ENCODE results near the gene PRLR.

The PRLR gene

DNA sequence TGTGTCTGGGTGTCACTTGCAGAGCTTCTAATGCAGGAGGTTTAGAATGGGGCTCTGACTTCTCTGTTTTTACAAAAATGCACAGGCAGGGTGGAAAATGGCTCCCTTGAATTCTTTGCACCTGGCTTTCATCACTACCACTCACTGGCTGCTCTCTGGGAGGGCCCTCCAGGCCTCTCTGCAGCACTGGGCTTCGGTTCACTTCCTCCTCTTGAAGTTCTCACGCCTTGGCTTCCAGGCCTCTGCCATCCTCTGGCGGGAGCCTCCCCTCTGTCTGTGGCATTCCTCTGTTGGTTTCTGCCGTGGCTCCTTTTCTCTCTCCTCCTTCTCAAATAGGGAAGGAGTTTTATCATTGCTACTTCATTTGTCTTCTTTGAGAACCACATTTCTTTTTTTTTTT, 2.8 kb upstream of the PRLR start:
- Histone ChIP-seq H3K27ac (ENCODE audit: insufficient read depth in 1 of 2, low read depth in 1 of 2, low read length in 2 of 2, poor library complexity in 1 of 2, severe bottlenecking in 2 of 2) (no peak overlapping the region), H3K4me3 (ENCODE audit: control insufficient read depth in 1 of 7, extremely low read depth in 1 of 7, insufficient read depth in 4 of 7, low read depth in 2 of 7, low read length in 6 of 7) (no peak overlapping the region), H3K9me3 (ENCODE audit: control extremely low read depth in 1 of 5, control insufficient read depth in 4 of 5, insufficient read depth in 2 of 5, low read depth in 1 of 5, low read length in 4 of 5) (no peaks in the 10 kb centered on the region), H3K4me1 (ENCODE audit: control extremely low read depth in 1 of 4, control insufficient read depth in 4 of 4, insufficient read depth in 4 of 4, low read length in 3 of 4) (peaks cover 0 to 12% (median 7%) of the 10 kb centered on the region in 4 experiments), H3K36me3 (ENCODE audit: control insufficient read depth in 4 of 4, insufficient read depth in 4 of 4, low read length in 3 of 4) (no peaks in the 10 kb centered on the region), H3K27me3 (replicated peaks in 2 of 5; ENCODE audit: control insufficient read depth in 4 of 5, insufficient read depth in 5 of 5, low read length in 4 of 5) (peaks cover 0 to 45% (median 19%) of the 10 kb centered on the region in 5 experiments)
- DNase-seq = no peak
- WGBS (ENCODE audit: insufficient coverage) = 100% methylated on average over 1 of the region's 4 CpGs
- POLR2A ChIA-PET = no interaction called here
- CTCF ChIA-PET = no interaction called here

- H3K27ac ChIP-seq (ENCODE audit: insufficient read depth in 1 of 2, low read depth in 1 of 2, low read length in 2 of 2, poor library complexity in 1 of 2, severe bottlenecking in 2 of 2) = no peak overlapping the region
- POLR2A ChIA-PET = no interaction called here
- peaks cover 5 to 55% (median 26%) of the 10 kb centered on the region in 5 experiments for H3K27me3 ChIP-seq (replicated peaks in 2 of 5; ENCODE audit: control insufficient read depth in 4 of 5, insufficient read depth in 5 of 5, low read length in 4 of 5)
- H3K4me3 ChIP-seq (ENCODE audit: control insufficient read depth in 1 of 7, extremely low read depth in 1 of 7, insufficient read depth in 4 of 7, low read depth in 2 of 7, low read length in 6 of 7) = no peak overlapping the region
- H3K9me3 ChIP-seq (ENCODE audit: control extremely low read depth in 1 of 5, control insufficient read depth in 4 of 5, insufficient read depth in 2 of 5, low read depth in 1 of 5, low read length in 4 of 5) = no peaks in the 10 kb centered on the region
- no peaks in the 10 kb centered on the region for H3K36me3 ChIP-seq (ENCODE audit: control insufficient read depth in 4 of 4, insufficient read depth in 4 of 4, low read length in 3 of 4)
- no peak for DNase-seq
- WGBS (ENCODE audit: insufficient coverage) = 87% methylated on average over 5 of the region's 5 CpGs
- peaks cover 0 to 12% (median 7%) of the 10 kb centered on the region in 4 experiments for H3K4me1 ChIP-seq (ENCODE audit: control extremely low read depth in 1 of 4, control insufficient read depth in 4 of 4, insufficient read depth in 4 of 4, low read length in 3 of 4)
- CTCF ChIA-PET = no interaction called here
These were observed 1.8 kb upstream of the PRLR start for GRCh38 chr5:35232124-35232523.

GRCh38 chr5:35229076-35230037, 930 bp downstream of the PRLR start:
- ChIA-PET POLR2A (no interaction called here), CTCF (no interaction called here)
- H3K27me3 ChIP-seq (replicated peaks in 2 of 5; ENCODE audit: control insufficient read depth in 4 of 5, insufficient read depth in 5 of 5, low read length in 4 of 5) = peaks cover 14 to 67% (median 30%) of the 10 kb centered on the region in 5 experiments
- peak in 2 of 3 donors; percentile 2 to 5 for DNase-seq
- 4% methylated on average over 25 of the region's 30 CpGs for WGBS (ENCODE audit: insufficient coverage)
- H3K27ac ChIP-seq (ENCODE audit: insufficient read depth in 1 of 2, low read depth in 1 of 2, low read length in 2 of 2, poor library complexity in 1 of 2, severe bottlenecking in 2 of 2) = no peak overlapping the region
- H3K4me3 ChIP-seq (ENCODE audit: control insufficient read depth in 1 of 7, extremely low read depth in 1 of 7, insufficient read depth in 4 of 7, low read depth in 2 of 7, low read length in 6 of 7) = peak overlapping the region in 3 of 7 experiments; percentile 17 to 46 (median 37)
- no peaks in the 10 kb centered on the region for H3K36me3 ChIP-seq (ENCODE audit: control insufficient read depth in 4 of 4, insufficient read depth in 4 of 4, low read length in 3 of 4)
- H3K4me1 ChIP-seq (ENCODE audit: control extremely low read depth in 1 of 4, control insufficient read depth in 4 of 4, insufficient read depth in 4 of 4, low read length in 3 of 4) = peaks cover 0 to 12% (median 7%) of the 10 kb centered on the region in 4 experiments
- H3K9me3 ChIP-seq (ENCODE audit: control extremely low read depth in 1 of 5, control insufficient read depth in 4 of 5, insufficient read depth in 2 of 5, low read depth in 1 of 5, low read length in 4 of 5) = no peaks in the 10 kb centered on the region

- 50% methylated on average over 2 of the region's 2 CpGs for WGBS (ENCODE audit: insufficient coverage)
- no peak overlapping the region for H3K27ac ChIP-seq (ENCODE audit: insufficient read depth in 1 of 2, low read depth in 1 of 2, low read length in 2 of 2, poor library complexity in 1 of 2, severe bottlenecking in 2 of 2)
- no peaks in the 10 kb centered on the region for H3K9me3 ChIP-seq (ENCODE audit: control extremely low read depth in 1 of 5, control insufficient read depth in 4 of 5, insufficient read depth in 2 of 5, low read depth in 1 of 5, low read length in 4 of 5)
- POLR2A ChIA-PET = no interaction called here
- H3K27me3 ChIP-seq (replicated peaks in 2 of 5; ENCODE audit: control insufficient read depth in 4 of 5, insufficient read depth in 5 of 5, low read length in 4 of 5) = peaks cover 16 to 67% (median 30%) of the 10 kb centered on the region in 5 experiments
- H3K4me3 ChIP-seq (ENCODE audit: control insufficient read depth in 1 of 7, extremely low read depth in 1 of 7, insufficient read depth in 4 of 7, low read depth in 2 of 7, low read length in 6 of 7) = no peak overlapping the region
- CTCF ChIA-PET = no interaction called here
- no peak for DNase-seq
- peaks cover 0 to 12% (median 7%) of the 10 kb centered on the region in 4 experiments for H3K4me1 ChIP-seq (ENCODE audit: control extremely low read depth in 1 of 4, control insufficient read depth in 4 of 4, insufficient read depth in 4 of 4, low read length in 3 of 4)
- H3K36me3 ChIP-seq (ENCODE audit: control insufficient read depth in 4 of 4, insufficient read depth in 4 of 4, low read length in 3 of 4) = no peaks in the 10 kb centered on the region
These were observed 2.0 kb downstream of the PRLR start for GRCh38 chr5:35228310-35228709.

DNA sequence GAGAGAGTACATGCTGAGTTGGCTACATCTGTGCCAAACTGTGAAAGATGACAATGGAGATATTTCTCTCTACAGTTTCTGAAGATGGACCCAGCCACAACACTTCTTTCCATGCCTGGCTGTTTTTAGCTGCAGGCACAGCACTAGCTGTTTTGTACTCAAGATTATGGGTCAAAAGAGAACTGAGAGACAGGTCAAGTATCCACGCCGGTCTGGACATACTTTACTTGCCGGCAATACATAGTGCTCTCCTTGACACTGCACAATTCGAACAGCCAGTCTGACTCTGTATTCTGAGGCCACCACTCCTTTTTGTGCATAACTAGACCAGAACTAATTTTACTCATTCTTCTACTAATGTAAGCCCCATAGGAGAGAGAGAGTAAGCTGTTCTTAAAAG, 2.6 kb downstream of the PRLR start:
- DNase-seq = no peak
- Histone ChIP-seq H3K27me3 (replicated peaks in 2 of 5; ENCODE audit: control insufficient read depth in 4 of 5, insufficient read depth in 5 of 5, low read length in 4 of 5) (peaks cover 16 to 66% (median 26%) of the 10 kb centered on the region in 5 experiments), H3K9me3 (ENCODE audit: control extremely low read depth in 1 of 5, control insufficient read depth in 4 of 5, insufficient read depth in 2 of 5, low read depth in 1 of 5, low read length in 4 of 5) (no peaks in the 10 kb centered on the region), H3K27ac (ENCODE audit: insufficient read depth in 1 of 2, low read depth in 1 of 2, low read length in 2 of 2, poor library complexity in 1 of 2, severe bottlenecking in 2 of 2) (no peak overlapping the region), H3K4me3 (ENCODE audit: control insufficient read depth in 1 of 7, extremely low read depth in 1 of 7, insufficient read depth in 4 of 7, low read depth in 2 of 7, low read length in 6 of 7) (no peak overlapping the region), H3K36me3 (ENCODE audit: control insufficient read depth in 4 of 4, insufficient read depth in 4 of 4, low read length in 3 of 4) (no peaks in the 10 kb centered on the region), H3K4me1 (ENCODE audit: control extremely low read depth in 1 of 4, control insufficient read depth in 4 of 4, insufficient read depth in 4 of 4, low read length in 3 of 4) (peaks cover 0 to 12% (median 7%) of the 10 kb centered on the region in 4 experiments)
- POLR2A ChIA-PET = no interaction called here
- CTCF ChIA-PET = no interaction called here
- 93% methylated on average over 4 of the region's 4 CpGs for WGBS (ENCODE audit: insufficient coverage)

DNA sequence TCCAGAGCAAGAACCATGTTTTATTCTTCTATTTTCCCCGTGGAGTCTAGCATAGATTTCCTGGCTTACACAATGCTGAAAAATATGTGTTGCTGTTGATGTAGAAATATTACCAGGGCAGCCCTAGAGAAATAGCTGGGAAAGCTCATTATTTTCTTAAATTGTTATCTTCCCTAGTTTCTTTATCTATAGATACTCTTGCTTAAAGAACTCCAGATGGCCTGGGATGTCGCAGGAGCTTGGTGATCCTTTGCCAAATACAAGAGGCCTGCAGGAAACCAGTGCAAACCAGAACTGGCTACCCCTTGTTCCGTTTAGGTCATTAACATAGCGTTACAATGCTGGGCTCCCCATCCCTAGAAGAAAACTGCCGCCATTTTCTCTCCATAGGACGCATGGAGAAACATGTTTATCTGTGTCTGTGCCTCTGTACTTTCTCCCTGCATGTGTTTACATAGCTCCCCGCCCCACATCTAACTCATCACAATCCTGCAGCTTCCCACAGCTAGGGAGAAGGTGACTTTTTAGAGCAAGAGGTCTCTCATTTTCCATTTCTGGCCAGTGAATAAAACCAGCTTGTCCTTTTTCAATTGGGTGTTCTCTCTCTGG, 6.4 kb downstream of the PRLR start:
- Histone ChIP-seq H3K4me3 (ENCODE audit: control insufficient read depth in 1 of 7, extremely low read depth in 1 of 7, insufficient read depth in 4 of 7, low read depth in 2 of 7, low read length in 6 of 7) (no peak overlapping the region), H3K9me3 (ENCODE audit: control extremely low read depth in 1 of 5, control insufficient read depth in 4 of 5, insufficient read depth in 2 of 5, low read depth in 1 of 5, low read length in 4 of 5) (no peaks in the 10 kb centered on the region), H3K36me3 (ENCODE audit: control insufficient read depth in 4 of 4, insufficient read depth in 4 of 4, low read length in 3 of 4) (no peaks in the 10 kb centered on the region), H3K27me3 (replicated peaks in 2 of 5; ENCODE audit: control insufficient read depth in 4 of 5, insufficient read depth in 5 of 5, low read length in 4 of 5) (peaks cover 9 to 32% (median 17%) of the 10 kb centered on the region in 5 experiments), H3K4me1 (ENCODE audit: control extremely low read depth in 1 of 4, control insufficient read depth in 4 of 4, insufficient read depth in 4 of 4, low read length in 3 of 4) (no peaks in the 10 kb centered on the region), H3K27ac (ENCODE audit: insufficient read depth in 1 of 2, low read depth in 1 of 2, low read length in 2 of 2, poor library complexity in 1 of 2, severe bottlenecking in 2 of 2) (no peak overlapping the region)
- no peak for DNase-seq
- CTCF ChIA-PET = interaction anchor here (0.6 kb wide), 1 partner anchor 1418 kb away, joined by 3 read pairs; no protein-coding TSS in a partner anchor
- POLR2A ChIA-PET = no interaction called here
- 94% methylated on average over 5 of the region's 7 CpGs for WGBS (ENCODE audit: insufficient coverage)

- CTCF ChIA-PET = no interaction called here
- H3K4me3 ChIP-seq (ENCODE audit: control insufficient read depth in 1 of 7, extremely low read depth in 1 of 7, insufficient read depth in 4 of 7, low read depth in 2 of 7, low read length in 6 of 7) = no peak overlapping the region
- H3K9me3 ChIP-seq (ENCODE audit: control extremely low read depth in 1 of 5, control insufficient read depth in 4 of 5, insufficient read depth in 2 of 5, low read depth in 1 of 5, low read length in 4 of 5) = no peaks in the 10 kb centered on the region
- POLR2A ChIA-PET = no interaction called here
- DNase-seq = no peak
- H3K27me3 ChIP-seq (replicated peaks in 2 of 5; ENCODE audit: control insufficient read depth in 4 of 5, insufficient read depth in 5 of 5, low read length in 4 of 5) = peaks cover 0 to 5% (median 4%) of the 10 kb centered on the region in 5 experiments
- no peaks in the 10 kb centered on the region for H3K4me1 ChIP-seq (ENCODE audit: control extremely low read depth in 1 of 4, control insufficient read depth in 4 of 4, insufficient read depth in 4 of 4, low read length in 3 of 4)
- no peak overlapping the region for H3K27ac ChIP-seq (ENCODE audit: insufficient read depth in 1 of 2, low read depth in 1 of 2, low read length in 2 of 2, poor library complexity in 1 of 2, severe bottlenecking in 2 of 2)
- H3K36me3 ChIP-seq (ENCODE audit: control insufficient read depth in 4 of 4, insufficient read depth in 4 of 4, low read length in 3 of 4) = no peaks in the 10 kb centered on the region
These were observed 9.3 kb downstream of the PRLR start for GRCh38 chr5:35220967-35221366.

Measured in common myeloid progenitor, CD34-positive (primary cell).